Hepatocyte (in vitro differentiated cells): Measurements from ENCODE around the gene ITPRIPL2. TPM values are rescaled to one million over a fixed set of nuclear protein-coding genes. Genes with fewer than 3 reads are reported as not detected.

Experiments
- DNase-seq: peaks from one replicate; pipeline ENCODE4 v3.0.0-alpha.2; 2016; ENCODE audit warnings: low spot score
- H2AFZ ChIP-seq: fragments of 200-600 bp; sonication (generic); 2 replicates; pipeline ENCODE4 v1.6.0; 2016; ENCODE audit warnings: antibody characterized with exemption, mild to moderate bottlenecking
- H3K27ac ChIP-seq: fragments of 200-600 bp; sonication (generic); 2 replicates; pipeline ENCODE4 v1.5.1; 2016; ENCODE audit warnings: mild to moderate bottlenecking
- H3K27me3 ChIP-seq: fragments of 200-600 bp; sonication (generic); 2 replicates; pipeline ENCODE4 v1.6.1; 2016
- H3K36me3 ChIP-seq: fragments of 200-600 bp; sonication (generic); replicated peaks from 2 replicates; pipeline ENCODE4 v1.5.1; 2016; ENCODE audit warnings: low read depth; ENCODE audit not compliant: insufficient read depth
- H3K4me1 ChIP-seq: fragments of 200-600 bp; sonication (generic); 2 replicates; pipeline ENCODE4 v1.5.1; 2016; ENCODE audit warnings: mild to moderate bottlenecking, moderate library complexity; ENCODE audit not compliant: insufficient read depth
- H3K4me2 ChIP-seq: fragments of 200-600 bp; sonication (generic); 2 replicates; pipeline ENCODE4 v1.6.0; 2016
- H3K4me3 ChIP-seq: fragments of 200-600 bp; sonication (generic); 2 replicates; pipeline ENCODE4 v1.5.1; 2016; ENCODE audit warnings: mild to moderate bottlenecking
- H3K79me2 ChIP-seq: fragments of 200-600 bp; sonication (generic); 2 replicates; pipeline ENCODE4 v1.6.0; 2017; ENCODE audit warnings: mild to moderate bottlenecking
- H3K9me2 ChIP-seq: fragments of 200-600 bp; sonication (generic); replicated peaks from 2 replicates; pipeline ENCODE4 v1.6.0; 2017; ENCODE audit warnings: mild to moderate bottlenecking; ENCODE audit not compliant: insufficient read depth
- H3K9me3 ChIP-seq: fragments of 200-600 bp; sonication (generic); 2 replicates; pipeline ENCODE4 v1.5.1; 2016; ENCODE audit warnings: low read depth, mild to moderate bottlenecking
- H4K20me1 ChIP-seq: fragments of 200-600 bp; sonication (generic); 2 replicates; pipeline ENCODE4 v1.6.0; 2016; ENCODE audit warnings: mild to moderate bottlenecking; ENCODE audit not compliant: insufficient read depth, poor library complexity, severe bottlenecking
- EZH2 ChIP-seq: fragments of 200-600 bp; sonication (generic); IDR thresholded peaks from 2 replicates; pipeline ENCODE4 v1.6.1; 2016; ENCODE audit warnings: antibody characterized with exemption, mild to moderate bottlenecking, borderline replicate concordance
- EZH2phosphoT487 ChIP-seq: fragments of 200-600 bp; sonication (generic); IDR thresholded peaks from one replicate; pipeline ENCODE4 v1.6.1; 2018; ENCODE audit warnings: antibody characterized with exemption, mild to moderate bottlenecking, low read depth, moderate library complexity; ENCODE audit not compliant: unreplicated experiment, severe bottlenecking
- WGBS: methylation state at CpG from one replicate; pipeline ENCODE4 v1.1.6; 2016; ENCODE audit warnings: low lambda C conversion rate; ENCODE audit errors: missing lambda C conversion rate; 5-methylcytosine and 5-hydroxymethylcytosine counted together
- polyA plus RNA-seq: library from polyadenylated mRNA; unstranded; fragments of >200 nt; fragmentation: Nextera tagmentation; extraction: Ambion mirVana; gene quantifications from 2 replicates; pipeline ENCODE4 v1.2.1, GENCODE V29; 2016
- total RNA-seq: library from RNA; depleted of rRNA; stranded (reverse); fragments of >200 nt; gene quantifications from 2 replicates; pipeline ENCODE4 v1.2.3, GENCODE V29; 2014
- TF ChIP-seq, protein P1 (sequence below): fragments of 200-600 bp; sonication (generic); IDR thresholded peaks from 2 replicates; pipeline ENCODE4 v1.5.1; 2016; ENCODE audit warnings: antibody characterized with exemption, mild to moderate bottlenecking; ENCODE audit not compliant: poor library complexity

The ITPRIPL2 gene
- total and polyA plus RNA-seq, 2 experiments from 2014 or later: 10.3 to 20.1 TPM

DNA sequence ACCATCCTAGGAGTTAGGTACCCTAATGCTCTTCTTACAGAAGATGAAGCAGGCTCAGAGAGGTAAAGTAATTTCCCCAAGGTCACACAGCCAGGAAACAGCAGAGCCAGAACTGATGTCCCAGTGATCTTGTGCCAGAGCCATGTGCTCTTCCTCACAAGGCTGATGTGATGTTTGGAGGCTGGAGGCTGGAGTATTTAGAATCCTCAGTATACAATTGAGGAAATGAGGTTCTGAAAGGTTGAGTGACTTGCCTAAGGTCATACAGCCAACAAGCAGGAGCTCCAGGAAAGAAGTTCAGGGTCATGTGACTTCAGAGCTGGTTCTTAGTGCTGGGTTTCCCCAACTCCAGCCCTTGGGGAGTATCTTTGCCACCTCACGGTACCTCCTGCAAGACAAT is 18.5 kb downstream of the ITPRIPL2 start:
- Histone ChIP-seq H2AFZ (no peak overlapping the region), H3K4me1 (peaks cover 36% of the 10 kb centered on the region), H3K4me3 (no peak overlapping the region), H3K9me2 (no peaks in the 10 kb centered on the region), H3K27ac (peak overlapping the region; percentile 78), H4K20me1 (no peaks in the 10 kb centered on the region), H3K79me2 (no peaks in the 10 kb centered on the region), H3K4me2 (no peak overlapping the region), H3K27me3 (no peaks in the 10 kb centered on the region), H3K36me3 (no peaks in the 10 kb centered on the region), H3K9me3 (no peaks in the 10 kb centered on the region)
- 100% methylated on average over 1 of the region's 1 CpG for WGBS
- TF ChIP-seq EZH2phosphoT487: no peak
- no peak for TF ChIP-seq EZH2
- TF ChIP-seq, protein P1, sequence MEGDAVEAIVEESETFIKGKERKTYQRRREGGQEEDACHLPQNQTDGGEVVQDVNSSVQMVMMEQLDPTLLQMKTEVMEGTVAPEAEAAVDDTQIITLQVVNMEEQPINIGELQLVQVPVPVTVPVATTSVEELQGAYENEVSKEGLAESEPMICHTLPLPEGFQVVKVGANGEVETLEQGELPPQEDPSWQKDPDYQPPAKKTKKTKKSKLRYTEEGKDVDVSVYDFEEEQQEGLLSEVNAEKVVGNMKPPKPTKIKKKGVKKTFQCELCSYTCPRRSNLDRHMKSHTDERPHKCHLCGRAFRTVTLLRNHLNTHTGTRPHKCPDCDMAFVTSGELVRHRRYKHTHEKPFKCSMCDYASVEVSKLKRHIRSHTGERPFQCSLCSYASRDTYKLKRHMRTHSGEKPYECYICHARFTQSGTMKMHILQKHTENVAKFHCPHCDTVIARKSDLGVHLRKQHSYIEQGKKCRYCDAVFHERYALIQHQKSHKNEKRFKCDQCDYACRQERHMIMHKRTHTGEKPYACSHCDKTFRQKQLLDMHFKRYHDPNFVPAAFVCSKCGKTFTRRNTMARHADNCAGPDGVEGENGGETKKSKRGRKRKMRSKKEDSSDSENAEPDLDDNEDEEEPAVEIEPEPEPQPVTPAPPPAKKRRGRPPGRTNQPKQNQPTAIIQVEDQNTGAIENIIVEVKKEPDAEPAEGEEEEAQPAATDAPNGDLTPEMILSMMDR: no peak
- DNase-seq: no peak

GRCh38 chr16:19132898-19133297 is 19.1 kb downstream of the ITPRIPL2 start:
- Histone ChIP-seq H3K4me1 (peaks cover 39% of the 10 kb centered on the region), H3K36me3 (no peaks in the 10 kb centered on the region), H3K4me3 (no peak overlapping the region), H3K4me2 (no peak overlapping the region), H3K27me3 (no peaks in the 10 kb centered on the region), H3K9me3 (no peaks in the 10 kb centered on the region), H3K9me2 (no peaks in the 10 kb centered on the region), H3K79me2 (no peaks in the 10 kb centered on the region), H4K20me1 (no peaks in the 10 kb centered on the region), H3K27ac (no peak overlapping the region), H2AFZ (no peak overlapping the region)
- DNase-seq: no peak
- 89% methylated on average over 11 of the region's 11 CpGs for WGBS
- TF ChIP-seq, protein P1: no peak
- no peak for TF ChIP-seq EZH2phosphoT487
- no peak for TF ChIP-seq EZH2

- H3K4me2 ChIP-seq: no peak overlapping the region
- no peak for DNase-seq
- H3K9me2 ChIP-seq: no peaks in the 10 kb centered on the region
- TF ChIP-seq EZH2: no peak
- no peak overlapping the region for H2AFZ ChIP-seq
- no peak overlapping the region for H3K27ac ChIP-seq
- WGBS: 74% methylated on average over 1 of the region's 1 CpG
- H3K9me3 ChIP-seq: no peaks in the 10 kb centered on the region
- no peak overlapping the region for H3K4me3 ChIP-seq
- H3K4me1 ChIP-seq: peaks cover 39% of the 10 kb centered on the region
- H3K79me2 ChIP-seq: no peaks in the 10 kb centered on the region
- no peaks in the 10 kb centered on the region for H3K36me3 ChIP-seq
- no peaks in the 10 kb centered on the region for H4K20me1 ChIP-seq
- no peaks in the 10 kb centered on the region for H3K27me3 ChIP-seq
Observed at GRCh38 chr16:19133600-19133999, 19.8 kb downstream of the ITPRIPL2 start.

- no peaks in the 10 kb centered on the region for H3K9me2 ChIP-seq
Observed at GRCh38 chr16:19135201-19135842, 21.6 kb downstream of the ITPRIPL2 start.

More at GRCh38 chr16:19135201-19135842, 21.6 kb downstream of the ITPRIPL2 start:
- no peak for DNase-seq
- TF ChIP-seq, protein P1: no peak
- no peak for TF ChIP-seq EZH2
- TF ChIP-seq EZH2phosphoT487: no peak
- no peak overlapping the region for H3K4me3 ChIP-seq
- H3K79me2 ChIP-seq: no peaks in the 10 kb centered on the region
- H4K20me1 ChIP-seq: no peaks in the 10 kb centered on the region
- H3K9me3 ChIP-seq: no peaks in the 10 kb centered on the region
- peaks cover 52% of the 10 kb centered on the region for H3K4me1 ChIP-seq
- no peak overlapping the region for H3K4me2 ChIP-seq
- no peaks in the 10 kb centered on the region for H3K36me3 ChIP-seq
- no peak overlapping the region for H2AFZ ChIP-seq
- 62% methylated on average over 10 of the region's 10 CpGs for WGBS
- H3K27ac ChIP-seq: peak overlapping the region; percentile 87
- no peaks in the 10 kb centered on the region for H3K27me3 ChIP-seq
